SK-N-MC (cell line): ENCODE measurements around the gene BRCA2.

Experiments used
- EZH2 ChIP-seq: fragments of 200-600 bp; sonication (generic); IDR thresholded peaks from one replicate; pipeline ENCODE4 v1.6.1; 2017; ENCODE audit warnings: antibody characterized with exemption
- POLR2AphosphoS5 ChIP-seq: IDR thresholded peaks from 2 replicates; pipeline ENCODE4 v1.6.1; 2012; ENCODE audit warnings: mild to moderate bottlenecking, low read depth, low read length, borderline replicate concordance

GRCh38 chr13:32316501-32316900, 1.2 kb downstream of the BRCA2 start:
- TF ChIP-seq EZH2 (no peak), POLR2AphosphoS5 (no peak)
